ENCODE measurements around the gene NLRP1. TPM values are rescaled to one million over a fixed set of nuclear protein-coding genes. Genes with fewer than 3 reads are reported as not detected.

Gene NLRP1
- total and polyA plus RNA-seq, 9 of the 15 experiments (the other 6 are each of a cell fraction or from before 2014, with no cell fraction given), result 4.0 to 69.4 (median 27.7) TPM

GRCh38 chr17:5488752-5489151 lies 95.6 kb downstream of the NLRP1 start:
- no TSS peak for BruUV-seq (replicated peaks)
- ChIA-PET CTCF (ENCODE audit: low intra/inter-chr PET ratio) (no interaction called here), POLR2A (no interaction called here)
- Histone ChIP-seq H3K4me2 (ENCODE audit: insufficient read depth, low read length) (no peak overlapping the region), H3K4me3 (no peak overlapping the region), H3K9ac (ENCODE audit: insufficient read depth in 1 of 2, low read depth in 2 of 2, low read length in 2 of 2) (no peak overlapping the region), H3K79me2 (ENCODE audit: control insufficient read depth, insufficient read depth, low read length) (peaks cover 52% of the 10 kb centered on the region), H3K4me1 (replicated peaks in 1 of 2; ENCODE audit: control insufficient read depth in 2 of 2, insufficient read depth in 2 of 2, low read length in 2 of 2) (peaks cover 5 to 8% of the 10 kb centered on the region in 2 experiments; a peak in 2 of 5 replicates), H4K20me1 (replicated peaks; ENCODE audit: control insufficient read depth, insufficient read depth, low read length) (no peaks in the 10 kb centered on the region), H3K27me3 (ENCODE audit: control insufficient read depth in 2 of 2, insufficient read depth in 2 of 2, low read length in 2 of 2) (no peaks in the 10 kb centered on the region), H3K9me3 (replicated peaks; ENCODE audit: control insufficient read depth, insufficient read depth, low read depth, low read length) (no peaks in the 10 kb centered on the region), H2AFZ (ENCODE audit: low read depth, low read length) (no peak overlapping the region), H3K36me3 (ENCODE audit: control insufficient read depth, insufficient read depth, low read length) (peaks cover 43% of the 10 kb centered on the region), H3K27ac (ENCODE audit: extremely low read depth, low read depth, low read length) (no peak overlapping the region), H3K9me1 (ENCODE audit: control insufficient read depth, insufficient read depth, low read length) (no peaks in the 10 kb centered on the region)
- WGBS (ENCODE audit: insufficient coverage, low coverage, missing lambda C conversion rate), result 90% methylated on average over 8 of the region's 8 CpGs
- FAIRE-seq, result no peak
- in situ Hi-C loops (cut with MboI) (no loop called here), intact Hi-C loops (cut with micrococcal nuclease) (no loop called here)
- TF ChIP-seq C11orf30 (IDR thresholded peaks at IDR 0.05; ENCODE audit: low read depth), result no peak
- TF ChIP-seq ZBTB17 (CRISPR knock-in tag; IDR thresholded peaks at IDR 0.05), result no peak
- TF ChIP-seq ZNF431 (CRISPR knock-in tag; IDR thresholded peaks at IDR 0.05), result no peak
- TF ChIP-seq NRF1 (conservative IDR thresholded peaks at IDR 0.05 in 1 of 2, IDR thresholded peaks at IDR 0.05 in 1 of 2), result no peak
- ATAC-seq, result no peak
- DNase-seq (ENCODE audit: extremely low read depth in 1 of 4, low spot score in 3 of 4), result no peak

Measured in K562 (cell line).